Neural progenitor cell (in vitro differentiated cells): ENCODE results near the gene KIF3B. TPM values are rescaled to one million over a fixed set of nuclear protein-coding genes. Genes with fewer than 3 reads are reported as not detected.

Experiments used
- DNase-seq: peaks from one replicate; pipeline ENCODE4 v3.0.0-alpha.2; 2016; ENCODE audit warnings: low spot score
- H2AFZ ChIP-seq: fragments of 200-600 bp; sonication (generic); replicated peaks from 2 replicates; pipeline ENCODE4 v1.6.1; 2016; ENCODE audit warnings: antibody characterized with exemption
- H3F3A ChIP-seq: fragments of 200-600 bp; sonication (generic); 2 replicates; pipeline ENCODE4 v1.6.1; 2016; ENCODE audit warnings: antibody characterized with exemption, low read depth
- H3K27ac ChIP-seq: fragments of 200-600 bp; sonication (generic); 2 replicates; pipeline ENCODE4 v1.5.1; 2016; ENCODE audit warnings: mild to moderate bottlenecking
- H3K27me3 ChIP-seq: fragments of 200-600 bp; sonication (generic); 2 replicates; pipeline ENCODE4 v1.6.1; 2016; ENCODE audit warnings: mild to moderate bottlenecking, moderate library complexity
- H3K36me3 ChIP-seq: fragments of 200-600 bp; sonication (generic); 2 replicates; pipeline ENCODE4 v1.5.1; 2016
- H3K4me1 ChIP-seq: fragments of 200-600 bp; sonication (generic); 2 replicates; pipeline ENCODE4 v1.6.1; 2016; ENCODE audit warnings: mixed run types
- H3K4me2 ChIP-seq: fragments of 200-600 bp; sonication (generic); 2 replicates; pipeline ENCODE4 v1.6.1; 2016
- H3K4me3 ChIP-seq: fragments of 200-600 bp; sonication (generic); 2 replicates; pipeline ENCODE4 v1.5.1; 2016
- H3K79me2 ChIP-seq: fragments of 200-600 bp; sonication (generic); 2 replicates; pipeline ENCODE4 v1.6.1; 2016; ENCODE audit warnings: low read depth
- H3K9ac ChIP-seq: fragments of 200-600 bp; sonication (generic); 2 replicates; pipeline ENCODE4 v1.6.1; 2016
- H3K9me3 ChIP-seq: fragments of 200-600 bp; sonication (generic); 2 replicates; pipeline ENCODE4 v1.5.1; 2016; ENCODE audit warnings: low read depth
- H4K20me1 ChIP-seq: fragments of 200-600 bp; sonication (generic); 2 replicates; pipeline ENCODE4 v1.6.1; 2016; ENCODE audit warnings: low read depth
- H3K27ac Mint-ChIP-seq: 3 replicates; pipeline ENCODE4 v1.8.0; 2021; ENCODE audit warnings: mixed read lengths
- H3K27me3 Mint-ChIP-seq: 2 replicates; pipeline ENCODE4 v1.8.0; 2022; ENCODE audit warnings: low read depth, mild to moderate bottlenecking, inconsistent platforms, moderate library complexity, mixed read lengths; ENCODE audit not compliant: insufficient read depth
- H3K36me3 Mint-ChIP-seq: 3 replicates; pipeline ENCODE4 v1.8.0; 2021; ENCODE audit warnings: mixed read lengths
- H3K4me1 Mint-ChIP-seq: 3 replicates; pipeline ENCODE4 v1.8.0; 2021; ENCODE audit warnings: mixed read lengths
- H3K4me3 Mint-ChIP-seq: 3 replicates; pipeline ENCODE4 v1.8.0; 2021; ENCODE audit warnings: mild to moderate bottlenecking, moderate library complexity, mixed read lengths
- H3K9me3 Mint-ChIP-seq: 3 replicates; pipeline ENCODE4 v1.8.0; 2020; ENCODE audit warnings: mixed read lengths
- CTCF ChIP-seq: fragments of 200-600 bp; sonication (generic); IDR thresholded peaks from 2 replicates; pipeline ENCODE4 v1.5.1; 2017; ENCODE audit warnings: antibody characterized with exemption, mild to moderate bottlenecking
- EZH2 ChIP-seq: fragments of 200-600 bp; sonication (generic); IDR thresholded peaks from 2 replicates; pipeline ENCODE4 v1.6.1; 2017; ENCODE audit warnings: antibody characterized with exemption, mild to moderate bottlenecking, moderate library complexity
- EZH2phosphoT487 ChIP-seq: fragments of 200-600 bp; sonication (generic); IDR thresholded peaks from 2 replicates; pipeline ENCODE4 v1.6.1; 2017; ENCODE audit warnings: antibody characterized with exemption
- total RNA-seq: library from RNA; depleted of rRNA; stranded (reverse); fragments of >200 nt; gene quantifications from 2 replicates; pipeline ENCODE4 v1.2.3, GENCODE V29; 2015; ENCODE audit warnings: low replicate concordance

Gene KIF3B
- total RNA-seq, 1 donor from 2014 or later = 16.8 TPM

- no peak overlapping the region for H3K27ac Mint-ChIP-seq
Measured at GRCh38 chr20:32316667-32317066, 39.2 kb downstream of the KIF3B start.

GRCh38 chr20:32319100-32319499, 41.6 kb downstream of the KIF3B start:
- Histone ChIP-seq H3K4me3 (no peak overlapping the region), H3K36me3 (peaks cover 3% of the 10 kb centered on the region), H3K9me3 (no peaks in the 10 kb centered on the region), H3K79me2 (no peaks in the 10 kb centered on the region), H3K4me1 (no peaks in the 10 kb centered on the region), H3K27me3 (no peaks in the 10 kb centered on the region), H4K20me1 (peaks cover 3% of the 10 kb centered on the region), H2AFZ (no peak overlapping the region), H3K27ac (no peak overlapping the region), H3F3A (peaks cover 19% of the 10 kb centered on the region), H3K9ac (no peak overlapping the region), H3K4me2 (no peak overlapping the region)
- no peak for DNase-seq
- Mint-ChIP-seq H3K27me3 (peaks cover 3% of the 10 kb centered on the region), H3K4me1 (no peaks in the 10 kb centered on the region), H3K36me3 (peaks cover 22% of the 10 kb centered on the region), H3K9me3 (no peaks in the 10 kb centered on the region), H3K4me3 (no peak overlapping the region), H3K27ac (no peak overlapping the region)
- no peak for TF ChIP-seq EZH2
- no peak for TF ChIP-seq CTCF

More at GRCh38 chr20:32316667-32317066, 39.2 kb downstream of the KIF3B start:
- Histone ChIP-seq H3K4me2 (no peak overlapping the region), H3F3A (peaks cover 4% of the 10 kb centered on the region), H3K27me3 (no peaks in the 10 kb centered on the region), H3K4me3 (no peak overlapping the region), H3K9ac (no peak overlapping the region), H3K4me1 (no peaks in the 10 kb centered on the region), H3K36me3 (peaks cover 3% of the 10 kb centered on the region), H4K20me1 (peaks cover 3% of the 10 kb centered on the region), H3K79me2 (no peaks in the 10 kb centered on the region), H3K27ac (no peak overlapping the region), H2AFZ (no peak overlapping the region), H3K9me3 (no peaks in the 10 kb centered on the region)
- peaks cover 3% of the 10 kb centered on the region for H3K27me3 Mint-ChIP-seq
- no peaks in the 10 kb centered on the region for H3K4me1 Mint-ChIP-seq
- peaks cover 27% of the 10 kb centered on the region for H3K36me3 Mint-ChIP-seq
- no peak overlapping the region for H3K4me3 Mint-ChIP-seq
- DNase-seq = no peak
- no peaks in the 10 kb centered on the region for H3K9me3 Mint-ChIP-seq
- no peak for TF ChIP-seq EZH2
- no peak for TF ChIP-seq CTCF
- TF ChIP-seq EZH2phosphoT487 = no peak

DNA sequence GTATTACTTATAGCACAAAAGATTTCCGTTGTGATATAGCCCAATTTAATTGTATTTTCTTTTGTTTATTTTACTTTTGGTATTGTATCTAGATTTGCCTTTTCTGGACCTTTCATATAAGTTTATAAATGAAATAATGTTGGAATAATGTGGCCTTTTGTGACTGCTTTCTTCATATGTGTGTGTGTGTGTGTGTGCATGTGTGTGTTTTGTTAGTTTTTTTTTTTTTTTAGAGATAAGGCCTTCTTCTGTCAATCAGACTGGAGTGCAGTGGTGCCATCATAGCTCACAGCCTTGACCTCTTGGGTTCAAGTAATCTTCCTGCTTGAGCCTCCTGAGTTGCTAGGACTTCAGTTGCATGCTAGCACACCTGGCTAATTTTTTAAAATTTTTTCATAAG, 42.9 kb downstream of the KIF3B start:
- Histone ChIP-seq H3F3A (peaks cover 24% of the 10 kb centered on the region), H3K4me3 (no peak overlapping the region), H3K36me3 (peaks cover 3% of the 10 kb centered on the region), H3K9me3 (no peaks in the 10 kb centered on the region), H4K20me1 (no peaks in the 10 kb centered on the region), H3K4me1 (no peaks in the 10 kb centered on the region), H3K27me3 (no peaks in the 10 kb centered on the region), H3K79me2 (no peaks in the 10 kb centered on the region), H3K27ac (no peak overlapping the region), H3K4me2 (no peak overlapping the region), H2AFZ (no peak overlapping the region), H3K9ac (no peak overlapping the region)
- TF ChIP-seq EZH2 (no peak), CTCF (no peak), EZH2phosphoT487 (no peak)
- Mint-ChIP-seq H3K4me1 (no peaks in the 10 kb centered on the region), H3K27me3 (peaks cover 3% of the 10 kb centered on the region), H3K9me3 (no peaks in the 10 kb centered on the region), H3K36me3 (peaks cover 15% of the 10 kb centered on the region), H3K4me3 (no peak overlapping the region), H3K27ac (no peak overlapping the region)
- DNase-seq = no peak
